ENCODE data around the gene BIRC3.

BIRC3 gene

GRCh38 chr11:102316346-102316904 is 859 bp upstream of the BIRC3 start:
- peak overlapping the region in 5 of 11 experiments; percentile 23 to 69 (median 44); a peak in 7 of 22 replicates for H3K27ac ChIP-seq
- H3K4me1 ChIP-seq = peaks cover 19 to 54% (median 34%) of the 10 kb centered on the region in 10 experiments

DNA sequence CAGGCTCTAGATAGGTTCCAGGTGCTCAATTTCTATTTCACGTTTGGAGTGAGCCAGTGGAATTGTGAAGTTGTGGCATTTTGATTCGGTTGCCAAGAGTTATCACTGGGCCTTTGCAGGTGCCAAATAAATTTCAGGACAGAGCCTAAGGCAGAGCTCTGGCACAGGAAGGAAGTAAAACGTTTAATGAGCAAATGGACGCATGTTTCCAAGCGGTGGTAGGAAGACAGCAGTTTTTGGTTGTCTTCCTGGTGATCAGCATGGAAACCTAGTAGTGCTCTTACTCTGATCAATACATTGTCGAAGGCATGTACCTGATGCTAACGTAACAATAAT is 452 bp downstream of the BIRC3 start:
- Histone ChIP-seq H3K27me3 (0 out of 22 replicates have a peak, but pooled peaks cover 0 to 3% (median 0%) of the 10 kb centered on the region in 11 experiments), H3K4me1 (peaks cover 19 to 51% (median 37%) of the 10 kb centered on the region in 10 experiments), H4K20me1 (no peaks in the 10 kb centered on the region), H3K9ac (peak overlapping the region in 10 of 11 experiments; percentile 16 to 81 (median 46); a peak in 15 of 22 replicates), H3K27ac (peak overlapping the region in 6 of 11 experiments; percentile 3 to 76 (median 54); a peak in 9 of 22 replicates), H3K4me3 (peak overlapping the region; percentile 52 to 70 (median 62)), H3K36me3 (no peaks in the 10 kb centered on the region), H3K4me2 (peak overlapping the region; percentile 78 to 99 (median 92)), H3K9me3 (replicated peaks in 1 of 11) (no peaks in the 10 kb centered on the region)
- no peak for TF ChIP-seq Cebpa-rat (IDR thresholded peaks at IDR 0.05)

More at GRCh38 chr11:102316346-102316904, 859 bp upstream of the BIRC3 start:
- no peak for TF ChIP-seq Cebpa-rat (IDR thresholded peaks at IDR 0.05)
- H3K4me2 ChIP-seq = peak overlapping the region in 10 of 11 experiments; percentile 78 to 99 (median 92); a peak in 17 of 22 replicates
- H3K4me3 ChIP-seq = peak overlapping the region in 3 of 10 experiments; percentile 52 to 68 (median 57); a peak in 5 of 20 replicates
- no peaks in the 10 kb centered on the region for H4K20me1 ChIP-seq
- H3K9ac ChIP-seq = peak overlapping the region in 1 of 11 experiments; percentile 53; a peak in 1 of 22 replicates
- H3K27me3 ChIP-seq = 0 out of 22 replicates have a peak, but pooled peaks cover 0 to 3% (median 0%) of the 10 kb centered on the region in 11 experiments
- H3K36me3 ChIP-seq = no peaks in the 10 kb centered on the region
- H3K9me3 ChIP-seq (replicated peaks in 1 of 11) = no peaks in the 10 kb centered on the region; a peak in 1 of 22 replicates

DNA sequence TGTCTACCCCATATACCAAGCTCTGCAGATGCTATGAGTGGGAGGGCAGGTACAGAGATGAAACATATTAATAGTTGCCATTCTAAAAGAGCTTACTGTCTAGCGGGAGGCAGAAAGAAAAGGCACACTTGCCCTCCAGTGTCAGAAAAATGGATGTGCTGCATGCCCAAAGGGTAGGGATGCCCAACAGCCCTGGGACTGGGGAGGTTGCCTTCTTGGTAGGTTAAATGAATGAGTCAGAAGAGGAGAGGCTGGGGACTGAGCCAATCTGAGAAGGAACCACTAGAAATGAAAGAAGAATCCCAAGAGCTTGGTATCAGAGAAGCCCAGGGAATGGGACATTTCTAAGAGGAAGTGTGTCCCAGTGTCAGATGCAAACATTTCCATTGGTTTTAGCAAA is 1.2 kb downstream of the BIRC3 start:
- H3K9ac ChIP-seq = no peak overlapping the region
- H3K4me1 ChIP-seq = peaks cover 14 to 44% (median 31%) of the 10 kb centered on the region in 10 experiments

GRCh38 chr11:102319544-102319943 is 2.3 kb downstream of the BIRC3 start:
- Histone ChIP-seq H3K9me3 (replicated peaks in 1 of 11) (no peaks in the 10 kb centered on the region), H3K4me3 (no peak overlapping the region), H3K27me3 (0 out of 22 replicates have a peak, but pooled peaks cover 0 to 3% (median 0%) of the 10 kb centered on the region in 11 experiments), H3K4me1 (peaks cover 14 to 37% (median 28%) of the 10 kb centered on the region in 10 experiments), H3K4me2 (peak overlapping the region in 2 of 11 experiments; percentile 91 to 99; a peak in 4 of 22 replicates), H3K36me3 (no peaks in the 10 kb centered on the region), H4K20me1 (no peaks in the 10 kb centered on the region), H3K27ac (no peak overlapping the region), H3K9ac (no peak overlapping the region)
- no peak for TF ChIP-seq Cebpa-rat (IDR thresholded peaks at IDR 0.05)

More for the DNA sequence above, 1.2 kb downstream of the BIRC3 start:
- Histone ChIP-seq H3K27me3 (0 out of 22 replicates have a peak, but pooled peaks cover 0 to 3% (median 0%) of the 10 kb centered on the region in 11 experiments), H4K20me1 (no peaks in the 10 kb centered on the region), H3K27ac (no peak overlapping the region; a peak in 1 of 22 replicates), H3K4me2 (peak overlapping the region; percentile 78 to 99 (median 92); a peak in 20 of 22 replicates), H3K9me3 (replicated peaks in 1 of 11) (no peaks in the 10 kb centered on the region), H3K4me3 (peak overlapping the region in 3 of 10 experiments; percentile 61 to 68 (median 64); a peak in 5 of 20 replicates), H3K36me3 (no peaks in the 10 kb centered on the region)
- no peak for TF ChIP-seq Cebpa-rat (IDR thresholded peaks at IDR 0.05)

DNA sequence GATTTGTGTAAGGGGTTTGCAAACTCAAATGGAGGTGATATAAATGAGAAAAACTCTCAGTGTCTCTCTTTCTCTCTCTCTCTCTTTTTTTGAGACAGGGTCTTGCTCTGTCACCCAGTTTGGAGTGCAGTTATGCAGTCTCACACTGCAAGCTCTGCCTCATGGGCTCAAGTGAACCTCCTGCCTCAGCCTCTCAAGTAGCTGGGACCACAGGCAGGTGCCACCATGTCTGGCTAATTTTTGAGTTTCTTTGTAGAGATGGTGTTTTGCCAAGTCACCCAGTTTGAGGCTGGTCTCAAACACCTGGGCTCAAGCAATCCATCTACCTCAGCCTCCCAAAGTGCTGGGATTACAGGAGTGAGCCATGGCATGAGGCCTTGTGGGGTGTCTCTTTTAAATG is 2.9 kb downstream of the BIRC3 start:
- peaks cover 14 to 35% (median 28%) of the 10 kb centered on the region in 10 experiments for H3K4me1 ChIP-seq
- H4K20me1 ChIP-seq = no peaks in the 10 kb centered on the region
- no peak overlapping the region for H3K4me2 ChIP-seq
- TF ChIP-seq Cebpa-rat (IDR thresholded peaks at IDR 0.05) = no peak
- 0 out of 22 replicates have a peak, but pooled peaks cover 0 to 3% (median 0%) of the 10 kb centered on the region in 11 experiments for H3K27me3 ChIP-seq
- no peaks in the 10 kb centered on the region for H3K36me3 ChIP-seq
- H3K9ac ChIP-seq = no peak overlapping the region
- no peak overlapping the region for H3K27ac ChIP-seq
- no peaks in the 10 kb centered on the region for H3K9me3 ChIP-seq (replicated peaks in 1 of 11)
- H3K4me3 ChIP-seq = no peak overlapping the region

DNA sequence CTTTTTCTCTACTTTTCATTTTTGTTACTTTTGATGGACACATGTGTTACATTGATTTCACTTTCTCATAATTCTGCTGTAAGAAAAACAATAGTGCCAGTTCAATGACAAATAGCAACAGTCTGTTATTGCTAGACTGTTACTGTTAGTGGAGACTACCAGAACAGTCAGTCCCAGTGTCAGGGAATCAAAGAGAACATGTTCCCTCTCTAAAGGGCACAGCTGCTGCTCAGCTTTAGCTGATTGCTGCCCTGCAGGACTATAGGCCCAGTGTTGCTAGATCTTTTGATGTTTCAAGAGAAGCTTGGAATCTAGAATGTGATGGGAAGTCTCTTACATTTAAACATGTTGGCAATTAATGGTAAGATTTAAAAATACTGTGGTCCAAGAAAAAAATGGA is 3.4 kb downstream of the BIRC3 start:
- H3K4me3 ChIP-seq = no peak overlapping the region
- no peak overlapping the region for H3K9ac ChIP-seq
- H3K9me3 ChIP-seq (replicated peaks in 1 of 11) = no peaks in the 10 kb centered on the region
- no peaks in the 10 kb centered on the region for H3K36me3 ChIP-seq
- no peak for TF ChIP-seq Cebpa-rat (IDR thresholded peaks at IDR 0.05)
- H3K27me3 ChIP-seq = 0 out of 22 replicates have a peak, but pooled peaks cover 0 to 3% (median 0%) of the 10 kb centered on the region in 11 experiments
- no peak overlapping the region; a peak in 1 of 22 replicates for H3K4me2 ChIP-seq
- no peak overlapping the region for H3K27ac ChIP-seq
- H4K20me1 ChIP-seq = no peaks in the 10 kb centered on the region
- H3K4me1 ChIP-seq = peaks cover 14 to 35% (median 28%) of the 10 kb centered on the region in 10 experiments

GRCh38 chr11:102322560-102322959 is 5.3 kb downstream of the BIRC3 start:
- Histone ChIP-seq H3K4me1 (peaks cover 9 to 23% (median 17%) of the 10 kb centered on the region in 10 experiments), H3K27me3 (no peaks in the 10 kb centered on the region), H3K9ac (no peak overlapping the region), H3K9me3 (replicated peaks in 1 of 11) (no peaks in the 10 kb centered on the region), H4K20me1 (no peaks in the 10 kb centered on the region), H3K27ac (no peak overlapping the region), H3K4me3 (no peak overlapping the region), H3K36me3 (peaks cover 0 to 16% (median 0%) of the 10 kb centered on the region in 11 experiments; a peak in 4 of 22 replicates), H3K4me2 (peak overlapping the region in 5 of 11 experiments; percentile 7 to 23 (median 19); a peak in 2 of 22 replicates)
- TF ChIP-seq Cebpa-rat (IDR thresholded peaks at IDR 0.05) = no peak

- Histone ChIP-seq H3K27ac (no peak overlapping the region), H3K4me2 (no peak overlapping the region), H3K9ac (no peak overlapping the region), H3K27me3 (no peaks in the 10 kb centered on the region), H3K4me3 (no peak overlapping the region), H4K20me1 (no peaks in the 10 kb centered on the region), H3K36me3 (peaks cover 0 to 25% (median 0%) of the 10 kb centered on the region in 11 experiments; a peak in 4 of 22 replicates), H3K4me1 (peaks cover 0 to 11% (median 6%) of the 10 kb centered on the region in 10 experiments; a peak in 10 of 20 replicates), H3K9me3 (replicated peaks in 1 of 11) (no peaks in the 10 kb centered on the region)
- no peak for TF ChIP-seq Cebpa-rat (IDR thresholded peaks at IDR 0.05)
Measured at GRCh38 chr11:102323542-102324251, 6.4 kb downstream of the BIRC3 start.

DNA sequence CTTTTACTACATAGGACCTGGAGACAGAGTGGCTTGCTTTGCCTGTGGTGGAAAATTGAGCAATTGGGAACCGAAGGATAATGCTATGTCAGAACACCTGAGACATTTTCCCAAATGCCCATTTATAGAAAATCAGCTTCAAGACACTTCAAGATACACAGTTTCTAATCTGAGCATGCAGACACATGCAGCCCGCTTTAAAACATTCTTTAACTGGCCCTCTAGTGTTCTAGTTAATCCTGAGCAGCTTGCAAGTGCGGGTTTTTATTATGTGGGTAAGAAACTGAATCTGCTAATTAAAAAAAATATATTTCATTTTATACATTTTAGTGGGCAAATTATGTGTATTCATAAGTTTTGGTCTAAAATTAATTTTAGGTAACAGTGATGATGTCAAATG is 7.8 kb downstream of the BIRC3 start:
- H3K4me1 ChIP-seq = peaks cover 0 to 7% (median 5%) of the 10 kb centered on the region in 10 experiments; a peak in 7 of 20 replicates
- peaks cover 0 to 39% (median 0%) of the 10 kb centered on the region in 11 experiments; a peak in 4 of 22 replicates for H3K36me3 ChIP-seq
- no peaks in the 10 kb centered on the region for H4K20me1 ChIP-seq
- H3K27me3 ChIP-seq = no peaks in the 10 kb centered on the region
- no peak overlapping the region for H3K9ac ChIP-seq
- no peak overlapping the region for H3K27ac ChIP-seq
- no peaks in the 10 kb centered on the region for H3K9me3 ChIP-seq (replicated peaks in 1 of 11)
- no peak overlapping the region for H3K4me2 ChIP-seq
- no peak overlapping the region for H3K4me3 ChIP-seq
- no peak for TF ChIP-seq Cebpa-rat (IDR thresholded peaks at IDR 0.05)
